ENCODE measurements around the gene OBP2B. TPM values are rescaled to one million over a fixed set of nuclear protein-coding genes. Genes with fewer than 3 reads are reported as not detected.
A peak's percentile ranks its signal among the peaks of the same experiment; 100 is the strongest.

The OBP2B gene
- total RNA-seq, 2 experiments from 2014 or later = not detected

- DNase-seq (ENCODE audit: low spot score) = no peak
- intact Hi-C loops (cut with micrococcal nuclease; ENCODE audit: unreplicated experiment) = loop anchor here (5.0 kb wide), 1 partner anchor 141 kb away; no protein-coding TSS in a partner anchor
- ChIA-PET CTCF (ENCODE audit: unreplicated experiment) (interaction anchor here (0.6 kb wide), 1 partner anchor 84 kb away, joined by 3 read pairs; no protein-coding TSS in a partner anchor), POLR2A (interaction anchor here (1.4 kb wide), 1 partner anchor 156 kb away, joined by 3 read pairs; the partner anchor contains the start of gene GTF3C5)
- Histone ChIP-seq H3K36me3 (ENCODE audit: insufficient read depth, low read length) (no peaks in the 10 kb centered on the region), H3K4me2 (ENCODE audit: low read length) (no peak overlapping the region), H3K4me1 (ENCODE audit: insufficient read depth, low read length, poor library complexity, severe bottlenecking) (no peaks in the 10 kb centered on the region), H4K20me1 (ENCODE audit: insufficient read depth, low read length) (no peaks in the 10 kb centered on the region), H3K79me2 (ENCODE audit: insufficient read depth, low read depth, low read length) (no peaks in the 10 kb centered on the region), H2AFZ (ENCODE audit: low read length) (no peak overlapping the region), H3K9me2 (ENCODE audit: insufficient read depth, low read length) (no peaks in the 10 kb centered on the region), H3K4me3 (ENCODE audit: low read depth, low read length, poor library complexity, severe bottlenecking) (no peak overlapping the region), H3K9me3 (ENCODE audit: low read length) (no peaks in the 10 kb centered on the region), H3K27ac (ENCODE audit: low read depth, low read length, poor library complexity, severe bottlenecking) (no peak overlapping the region)
- BruUV-seq (replicated peaks) = no TSS peak
- TF ChIP-seq CTCF (conservative IDR thresholded peaks at IDR 0.05; ENCODE audit: low read length) (no peak), EZH2phosphoT487 (IDR thresholded peaks at IDR 0.05; ENCODE audit: borderline replicate concordance, low read depth, low read length) (no peak)
Observed at GRCh38 chr9:133186736-133187135, 22.3 kb downstream of the OBP2B start.

GRCh38 chr9:133184971-133185370, 24.1 kb downstream of the OBP2B start:
- Histone ChIP-seq H3K9me2 (ENCODE audit: insufficient read depth, low read length) (no peaks in the 10 kb centered on the region), H3K36me3 (ENCODE audit: insufficient read depth, low read length) (no peaks in the 10 kb centered on the region), H2AFZ (ENCODE audit: low read length) (no peak overlapping the region), H3K9me3 (ENCODE audit: low read length) (no peaks in the 10 kb centered on the region), H3K4me2 (ENCODE audit: low read length) (no peak overlapping the region), H3K79me2 (ENCODE audit: insufficient read depth, low read depth, low read length) (no peaks in the 10 kb centered on the region), H3K4me3 (ENCODE audit: low read depth, low read length, poor library complexity, severe bottlenecking) (no peak overlapping the region), H3K4me1 (ENCODE audit: insufficient read depth, low read length, poor library complexity, severe bottlenecking) (no peaks in the 10 kb centered on the region), H3K27ac (ENCODE audit: low read depth, low read length, poor library complexity, severe bottlenecking) (no peak overlapping the region), H4K20me1 (ENCODE audit: insufficient read depth, low read length) (no peaks in the 10 kb centered on the region)
- DNase-seq (ENCODE audit: low spot score) = peak; percentile 54
- intact Hi-C loops (cut with micrococcal nuclease; ENCODE audit: unreplicated experiment) = loop anchor here (1.0 to 5.0 kb wide), 2 partner anchors 142 to 301 kb away; no protein-coding TSS in a partner anchor
- ChIA-PET CTCF (ENCODE audit: unreplicated experiment) (no interaction called here), POLR2A (no interaction called here)
- TF ChIP-seq EZH2phosphoT487 (IDR thresholded peaks at IDR 0.05; ENCODE audit: borderline replicate concordance, low read depth, low read length) (no peak), CTCF (conservative IDR thresholded peaks at IDR 0.05; ENCODE audit: low read length) (peak; percentile 71)
- BruUV-seq (replicated peaks) = no TSS peak

- no peak overlapping the region for H3K27ac ChIP-seq (ENCODE audit: low read depth, low read length, poor library complexity, severe bottlenecking)
- no peak for DNase-seq (ENCODE audit: low spot score)
- BruUV-seq (replicated peaks) = no TSS peak
- TF ChIP-seq CTCF (conservative IDR thresholded peaks at IDR 0.05; ENCODE audit: low read length) (no peak), EZH2phosphoT487 (IDR thresholded peaks at IDR 0.05; ENCODE audit: borderline replicate concordance, low read depth, low read length) (no peak)
- no peak overlapping the region for H2AFZ ChIP-seq (ENCODE audit: low read length)
- no peaks in the 10 kb centered on the region for H3K4me1 ChIP-seq (ENCODE audit: insufficient read depth, low read length, poor library complexity, severe bottlenecking)
- no peak overlapping the region for H3K4me2 ChIP-seq (ENCODE audit: low read length)
- H3K79me2 ChIP-seq (ENCODE audit: insufficient read depth, low read depth, low read length) = no peaks in the 10 kb centered on the region
- intact Hi-C loops (cut with micrococcal nuclease; ENCODE audit: unreplicated experiment) = no loop called here
- ChIA-PET POLR2A (no interaction called here), CTCF (ENCODE audit: unreplicated experiment) (no interaction called here)
- no peaks in the 10 kb centered on the region for H3K9me3 ChIP-seq (ENCODE audit: low read length)
- H3K4me3 ChIP-seq (ENCODE audit: low read depth, low read length, poor library complexity, severe bottlenecking) = no peak overlapping the region
- H3K36me3 ChIP-seq (ENCODE audit: insufficient read depth, low read length) = no peaks in the 10 kb centered on the region
- H3K9me2 ChIP-seq (ENCODE audit: insufficient read depth, low read length) = no peaks in the 10 kb centered on the region
- H4K20me1 ChIP-seq (ENCODE audit: insufficient read depth, low read length) = no peaks in the 10 kb centered on the region
Observed at GRCh38 chr9:133182151-133182550, 26.9 kb downstream of the OBP2B start.
